NCI-H1105 (cell line): ENCODE measurements around the gene SLC14A1.

Experiments used
- DNase-seq: peaks from one replicate; lab custom pipeline; 2025; lab: John Stamatoyannopoulos, UW

SLC14A1 gene

DNA sequence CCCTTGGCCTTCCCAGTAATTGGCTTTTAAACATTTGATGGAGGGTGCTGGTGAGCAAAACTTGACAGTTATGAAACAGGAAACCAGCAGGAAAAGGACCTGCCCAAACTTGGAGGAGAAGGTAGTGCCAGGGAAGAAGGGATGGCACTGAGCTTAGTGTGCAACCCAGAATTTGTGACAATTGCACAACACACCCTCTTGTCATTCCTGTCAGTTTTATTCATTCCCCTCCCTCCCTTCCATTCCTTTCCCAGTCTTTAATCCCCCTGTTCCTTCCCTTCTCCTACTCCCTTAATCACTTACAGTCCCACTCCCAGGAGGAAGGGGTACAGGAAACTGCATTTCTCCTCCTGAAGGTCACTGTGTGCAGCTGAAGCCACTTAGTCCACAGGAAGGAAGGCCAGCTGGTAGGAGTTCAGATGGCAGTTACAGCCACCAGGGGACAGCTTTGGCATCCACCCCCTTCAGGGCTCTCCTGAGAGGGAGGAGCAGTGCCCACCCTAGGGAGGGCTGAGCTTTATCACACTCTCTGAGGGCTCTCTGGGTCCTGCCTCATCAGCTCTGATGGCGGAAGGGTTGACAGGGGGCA, 77.5 kb downstream of the SLC14A1 start:
- DNase-seq = no peak
